Measurements from ENCODE around the gene ITPRIP. TPM values are rescaled to one million over a fixed set of nuclear protein-coding genes. Genes with fewer than 3 reads are reported as not detected.
A peak's percentile ranks its signal among the peaks of the same experiment; 100 is the strongest.

The ITPRIP gene
- total and polyA plus RNA-seq, 4 donors: 21.7 to 44.7 (median 29.9) TPM

GRCh38 chr10:104268713-104269645, 69.3 kb downstream of the ITPRIP start, which contains the start of gene GSTO2:
Gene GSTO2 (plus strand): TSS chr10:104269184. CDS start chr10:104274916, 5,732 bp downstream.
- Histone ChIP-seq H3K9ac (ENCODE audit: insufficient read depth in 1 of 2, low read length in 2 of 2) (peak within 1 kb of the TSS; percentile 64 to 97), H3K4me3 (peak within 1 kb of the TSS; percentile 88), H3K9me3 (ENCODE audit: control insufficient read depth in 4 of 4, insufficient read depth in 3 of 4, low read length in 3 of 4) (no peaks in the 10 kb centered on the region), H3K4me1 (ENCODE audit: control insufficient read depth in 5 of 5, insufficient read depth in 5 of 5, low read length in 5 of 5) (peaks cover 0 to 13% (median 4%) of the 10 kb centered on the region in 5 donors), H3K27me3 (ENCODE audit: control insufficient read depth in 3 of 3, insufficient read depth in 3 of 3, low read length in 2 of 3) (no peaks in the 10 kb centered on the region), H3K36me3 (ENCODE audit: control insufficient read depth in 4 of 4, insufficient read depth in 4 of 4, low read length in 4 of 4) (peaks cover 0 to 23% (median 16%) of the 10 kb centered on the region in 4 donors), H3K27ac (ENCODE audit: low read depth in 1 of 2, low read length in 1 of 2) (peak within 1 kb of the TSS; percentile 89 to 96)
- DNase-seq (peak; percentile 98 to 99 (median 99)), ATAC-seq (ENCODE audit: insufficient read depth, low FRiP score) (peak; percentile 99)
- no peak for TF ChIP-seq CTCF (IDR thresholded peaks at IDR 0.05; ENCODE audit: control extremely low read depth, extremely low read depth)
- 2% methylated on average over 57 to 59 of the region's 59 CpGs for WGBS, 2 donors

GRCh38 chr10:104268405-104268712, 69.9 kb downstream of the ITPRIP start:
- no peak overlapping the region for H3K9ac ChIP-seq (ENCODE audit: insufficient read depth in 1 of 2, low read length in 2 of 2)
- no peak for ATAC-seq (ENCODE audit: insufficient read depth, low FRiP score)
- TF ChIP-seq CTCF (IDR thresholded peaks at IDR 0.05; ENCODE audit: control extremely low read depth, extremely low read depth): no peak
- peaks cover 0 to 25% (median 16%) of the 10 kb centered on the region in 4 donors for H3K36me3 ChIP-seq (ENCODE audit: control insufficient read depth in 4 of 4, insufficient read depth in 4 of 4, low read length in 4 of 4)
- no peaks in the 10 kb centered on the region for H3K9me3 ChIP-seq (ENCODE audit: control insufficient read depth in 4 of 4, insufficient read depth in 3 of 4, low read length in 3 of 4)
- H3K4me1 ChIP-seq (ENCODE audit: control insufficient read depth in 5 of 5, insufficient read depth in 5 of 5, low read length in 5 of 5): peaks cover 0 to 13% (median 4%) of the 10 kb centered on the region in 5 donors
- peak overlapping the region; percentile 85 to 96 for H3K27ac ChIP-seq (ENCODE audit: low read depth in 1 of 2, low read length in 1 of 2)
- peak overlapping the region; percentile 88 for H3K4me3 ChIP-seq
- no peak for DNase-seq
- H3K27me3 ChIP-seq (ENCODE audit: control insufficient read depth in 3 of 3, insufficient read depth in 3 of 3, low read length in 2 of 3): no peaks in the 10 kb centered on the region
- WGBS, 2 donors: 8 to 11% methylated on average over 10 of the region's 10 CpGs

DNA sequence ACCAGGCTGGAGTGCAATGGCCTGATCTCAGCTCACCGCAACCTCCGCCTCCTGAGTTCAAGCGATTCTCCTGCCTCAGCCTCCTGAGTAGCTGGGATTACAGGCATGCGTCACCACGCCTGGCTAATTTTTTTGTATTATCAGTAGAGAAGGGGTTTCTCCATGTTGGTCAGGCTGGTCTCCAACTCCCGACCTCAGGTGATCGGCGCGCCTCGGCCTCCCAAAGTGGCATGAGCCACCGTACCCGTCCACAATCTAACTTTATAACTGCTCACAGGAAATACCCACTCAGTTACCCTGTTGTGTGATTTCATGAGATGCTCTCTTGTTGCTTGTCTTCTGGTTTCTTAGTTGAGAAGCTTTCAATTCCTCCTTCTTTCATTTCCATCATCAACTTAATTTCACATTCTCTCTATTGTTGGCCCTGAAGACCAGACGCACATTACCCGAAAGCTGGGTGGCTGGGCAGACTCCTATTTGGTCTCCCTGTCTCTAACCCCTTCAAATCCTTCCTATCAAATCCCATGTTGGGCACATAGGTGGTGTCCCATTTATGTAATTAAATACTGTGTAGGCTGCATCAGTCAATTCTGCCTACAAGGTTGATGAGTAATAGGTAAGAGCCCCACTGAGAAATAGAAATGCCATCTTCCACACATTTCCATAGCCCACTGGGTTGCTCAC, 70.4 kb downstream of the ITPRIP start:
- no peak for TF ChIP-seq CTCF (IDR thresholded peaks at IDR 0.05; ENCODE audit: control extremely low read depth, extremely low read depth)
- peaks cover 0 to 13% (median 4%) of the 10 kb centered on the region in 5 donors for H3K4me1 ChIP-seq (ENCODE audit: control insufficient read depth in 5 of 5, insufficient read depth in 5 of 5, low read length in 5 of 5)
- H3K9ac ChIP-seq (ENCODE audit: insufficient read depth in 1 of 2, low read length in 2 of 2): no peak overlapping the region
- no peaks in the 10 kb centered on the region for H3K27me3 ChIP-seq (ENCODE audit: control insufficient read depth in 3 of 3, insufficient read depth in 3 of 3, low read length in 2 of 3)
- ATAC-seq (ENCODE audit: insufficient read depth, low FRiP score) (no peak), DNase-seq (no peak)
- peak overlapping the region; percentile 88 for H3K4me3 ChIP-seq
- H3K27ac ChIP-seq (ENCODE audit: low read depth in 1 of 2, low read length in 1 of 2): peak overlapping the region in 1 of 2 donors; percentile 35
- peaks cover 0 to 25% (median 19%) of the 10 kb centered on the region in 4 donors for H3K36me3 ChIP-seq (ENCODE audit: control insufficient read depth in 4 of 4, insufficient read depth in 4 of 4, low read length in 4 of 4)
- no peaks in the 10 kb centered on the region for H3K9me3 ChIP-seq (ENCODE audit: control insufficient read depth in 4 of 4, insufficient read depth in 3 of 4, low read length in 3 of 4)
- 90% methylated on average over 14 of the region's 14 CpGs for WGBS, 2 donors
